SK-N-SH (cell line): ENCODE results near the gene SEBOX. TPM values are rescaled to one million over a fixed set of nuclear protein-coding genes. Genes with fewer than 3 reads are reported as not detected.
A peak's percentile ranks its signal among the peaks of the same experiment; 100 is the strongest.

Source experiments
- CTCF ChIA-PET: fragments of 300-600, 350-600 bp; formaldehyde crosslinking; extraction: SDS; loops from one replicate; lab custom pipeline; 2021; lab: Yijun Ruan, JAX
- POLR2A ChIA-PET: fragments of 350-600 bp; sonication (Branson Sonifier 250); formaldehyde crosslinking; extraction: SDS; loops from one replicate; lab custom pipeline; 2020; ENCODE audit warnings: antibody characterized with exemption, inconsistent platforms; lab: Yijun Ruan, JAX
- DNase-seq: peaks from one replicate; pipeline ENCODE4 v3.0.0; 2012
- H2AFZ ChIP-seq: fragments of 200-600 bp; sonication (generic); 2 replicates; pipeline ENCODE4 v1.8.1; 2016; ENCODE audit warnings: antibody characterized with exemption, mild to moderate bottlenecking, low read depth
- H3F3A ChIP-seq: fragments of 200-600 bp; sonication (generic); replicated peaks from 2 replicates; pipeline ENCODE3; 2016; ENCODE audit warnings: antibody characterized with exemption, mild to moderate bottlenecking; ENCODE audit not compliant: insufficient read depth
- H3K27ac ChIP-seq, 2 experiments: fragments of 200-500 bp in 1 of 2; fragments of 200-600 bp in 1 of 2; sonication (Bioruptor generic) in 1 of 2; sonication (generic), shearing (Covaris generic) in 1 of 2; 2 replicates each; pipeline versions ENCODE4 v1.5.1 to v1.6.1; 2014 to 2016; ENCODE audit warnings: low read depth in 2 of 2, inconsistent platforms in 1 of 2, low read length in 1 of 2, mild to moderate bottlenecking in 1 of 2, mixed read lengths in 1 of 2
- H3K27me3 ChIP-seq: fragments of 200-600 bp; sonication (generic), shearing (Covaris generic); 2 replicates; pipeline ENCODE4 v1.6.1; 2016; ENCODE audit warnings: mixed run types; ENCODE audit not compliant: insufficient read depth
- H3K36me3 ChIP-seq, 2 experiments: fragments of 200-500 bp in 1 of 2; fragments of 200-600 bp in 1 of 2; sonication (Bioruptor generic) in 1 of 2; sonication (generic) in 1 of 2; replicated peaks in 1 of 2; 2 replicates each; pipeline versions ENCODE3 to v1.5.1; 2014 to 2016; ENCODE audit warnings: low read length in 1 of 2, mild to moderate bottlenecking in 1 of 2; ENCODE audit not compliant: insufficient read depth in 2 of 2, control insufficient read depth in 1 of 2
- H3K4me1 ChIP-seq, 2 experiments: fragments of 200-500 bp in 1 of 2; fragments of 200-600 bp in 1 of 2; sonication (Bioruptor generic) in 1 of 2; sonication (generic), shearing (Covaris generic) in 1 of 2; 2 replicates each; pipeline versions ENCODE4 v1.5.1 to v1.6.1; 2014 to 2016; ENCODE audit warnings: low read depth in 1 of 2, low read length in 1 of 2, mixed run types in 1 of 2; ENCODE audit not compliant: insufficient read depth in 2 of 2, control insufficient read depth in 1 of 2
- H3K4me2 ChIP-seq: fragments of 200-600 bp; sonication (generic), shearing (Covaris generic); 2 replicates; pipeline ENCODE4 v1.6.1; 2017; ENCODE audit warnings: mixed run types
- H3K4me3 ChIP-seq, 2 experiments: fragments of 200-500 bp in 1 of 2; fragments of 200-600 bp in 1 of 2; sonication (Bioruptor generic) in 1 of 2; sonication (generic), shearing (Covaris generic) in 1 of 2; 2 replicates each; pipeline versions ENCODE4 v1.5.1 to v1.8.1; 2014 to 2016; ENCODE audit warnings: low read depth in 2 of 2, inconsistent platforms in 1 of 2, low read length in 1 of 2, mild to moderate bottlenecking in 1 of 2, mixed read lengths in 1 of 2, moderate library complexity in 1 of 2
- H3K79me2 ChIP-seq: fragments of 200-600 bp; sonication (generic); 2 replicates; pipeline ENCODE4 v1.8.1; 2017; ENCODE audit warnings: mild to moderate bottlenecking; ENCODE audit not compliant: insufficient read depth
- H3K9ac ChIP-seq: fragments of 200-600 bp; sonication (generic); 2 replicates; pipeline ENCODE4 v1.6.1; 2017; ENCODE audit warnings: mixed run types
- H3K9me2 ChIP-seq: fragments of 200-600 bp; sonication (generic); 2 replicates; pipeline ENCODE4 v1.6.1; 2017; ENCODE audit warnings: mixed run types
- H3K9me3 ChIP-seq: fragments of 200-600 bp; sonication (generic); 2 replicates; pipeline ENCODE4 v1.6.1; 2017; ENCODE audit warnings: mixed run types, mild to moderate bottlenecking, moderate library complexity
- H4K20me1 ChIP-seq: fragments of 200-600 bp; sonication (generic); 2 replicates; pipeline ENCODE4 v1.6.1; 2017; ENCODE audit warnings: mild to moderate bottlenecking, mixed run types; ENCODE audit not compliant: insufficient read depth
- CHD2 ChIP-seq: fragments of 150-350 bp; IDR thresholded peaks from 2 replicates; pipeline ENCODE4 v1.6.1; 2018; ENCODE audit warnings: low read length; ENCODE audit not compliant: partially characterized antibody
- FOSL2 ChIP-seq: IDR thresholded peaks from 2 replicates; pipeline ENCODE4 v1.4.0; 2012; ENCODE audit warnings: low read depth, mild to moderate bottlenecking, moderate library complexity, borderline replicate concordance
- GABPA ChIP-seq: IDR thresholded peaks from 2 replicates; pipeline ENCODE4 v1.4.0; 2012; ENCODE audit warnings: low read depth, mild to moderate bottlenecking
- MAX ChIP-seq: IDR thresholded peaks from 2 replicates; pipeline ENCODE4 v1.4.0; 2012; ENCODE audit warnings: low read depth
- MEF2A ChIP-seq: IDR thresholded peaks from 2 replicates; pipeline ENCODE4 v1.4.0; 2012; ENCODE audit warnings: low read depth, borderline replicate concordance
- NFIC ChIP-seq: IDR thresholded peaks from 2 replicates; pipeline ENCODE4 v1.4.0; 2012; ENCODE audit warnings: borderline replicate concordance
- PBX3 ChIP-seq: IDR thresholded peaks from 2 replicates; pipeline ENCODE4; 2012
- POLR2AphosphoS5 ChIP-seq: IDR thresholded peaks from 2 replicates; pipeline ENCODE4 v1.6.1; 2012; ENCODE audit warnings: low read depth, low read length
- SIN3A ChIP-seq: IDR thresholded peaks from 2 replicates; pipeline ENCODE4 v1.6.1; 2012; ENCODE audit warnings: low read depth, mild to moderate bottlenecking, low read length, moderate library complexity, borderline replicate concordance
- TAF1 ChIP-seq: IDR thresholded peaks from 2 replicates; pipeline ENCODE4 v1.6.1; 2012; ENCODE audit warnings: low read depth, mild to moderate bottlenecking, low read length, moderate library complexity, borderline replicate concordance
- TCF12 ChIP-seq: IDR thresholded peaks from 2 replicates; pipeline ENCODE4 v1.4.0; 2012
- TEAD4 ChIP-seq: IDR thresholded peaks from 2 replicates; pipeline ENCODE4 v1.4.0; 2012; ENCODE audit warnings: mild to moderate bottlenecking, borderline replicate concordance; ENCODE audit not compliant: insufficient read depth
- YY1 ChIP-seq: IDR thresholded peaks from 2 replicates; pipeline ENCODE4 v1.4.0; 2012; ENCODE audit warnings: low read depth, mild to moderate bottlenecking
- WGBS: methylation state at CpG from one replicate; pipeline ENCODE4 v1.1.6; 2017; ENCODE audit warnings: low lambda C conversion rate; 5-methylcytosine and 5-hydroxymethylcytosine counted together
- polyA plus RNA-seq, 3 experiments: library from polyadenylated mRNA; depleted of rRNA; stranded (reverse); fragments of >200 nt; gene quantifications; 2 replicates each; pipeline ENCODE4 v1.2.3, GENCODE V29; 2012
- TF ChIP-seq, protein P1 (sequence below): fragments of 200-600 bp; sonication (generic); IDR thresholded peaks from 2 replicates; pipeline ENCODE4 v1.6.1; 2017; ENCODE audit warnings: antibody characterized with exemption, mild to moderate bottlenecking, moderate library complexity
- TF ChIP-seq, protein P2 (sequence below): fragments of 150-350 bp; IDR thresholded peaks from 2 replicates; pipeline ENCODE4 v1.6.1; 2017; ENCODE audit warnings: antibody characterized with exemption, low read length, low read depth, borderline replicate concordance
- TF ChIP-seq, protein P3 (sequence below): IDR thresholded peaks from 2 replicates; pipeline ENCODE4 v1.4.0; 2012; ENCODE audit warnings: low read depth, borderline replicate concordance

Gene SEBOX
- polyA plus RNA-seq, 1 of the 3 experiments (the other 2 are of a cell fraction): not detected

- Histone ChIP-seq H3K27me3 (no peaks in the 10 kb centered on the region), H2AFZ (peak overlapping the region; percentile 96), H3F3A (peaks cover 7% of the 10 kb centered on the region), H3K4me3 (peak overlapping the region; percentile 60 to 88), H3K36me3 (peaks cover 0 to 27% of the 10 kb centered on the region in 2 experiments), H3K27ac (peak overlapping the region; percentile 16 to 56; a peak in 3 of 4 replicates), H3K9ac (peak overlapping the region; percentile 68), H3K9me2 (no peaks in the 10 kb centered on the region), H3K4me1 (peaks cover 10 to 16% of the 10 kb centered on the region in 2 experiments; a peak in 2 of 4 replicates), H4K20me1 (no peaks in the 10 kb centered on the region), H3K4me2 (peak overlapping the region; percentile 99), H3K9me3 (no peaks in the 10 kb centered on the region), H3K79me2 (no peaks in the 10 kb centered on the region)
- no peak for TF ChIP-seq NFIC
- TF ChIP-seq MAX: no peak
- TF ChIP-seq CHD2: peak; percentile 0
- TF ChIP-seq TEAD4: no peak
- WGBS: 47% methylated on average over 27 of the region's 33 CpGs
- DNase-seq: peak; percentile 73
- CTCF ChIA-PET: interaction anchor here (0.6 to 4.2 kb wide), 8 partner anchors 8 to 136 kb away, joined by 3 to 23 read pairs (median 5); partner anchors contain the start of gene POLDIP2
- POLR2A ChIA-PET: interaction anchor here (0.7 to 2.4 kb wide), 8 partner anchors 9 to 170 kb away, joined by 3 to 11 read pairs (median 4); partner anchors contain the start of genes IFT20, POLDIP2, SARM1 and TNFAIP1
Observed at GRCh38 chr17:28404812-28405570, 40.0 kb upstream of the SEBOX start.

DNA sequence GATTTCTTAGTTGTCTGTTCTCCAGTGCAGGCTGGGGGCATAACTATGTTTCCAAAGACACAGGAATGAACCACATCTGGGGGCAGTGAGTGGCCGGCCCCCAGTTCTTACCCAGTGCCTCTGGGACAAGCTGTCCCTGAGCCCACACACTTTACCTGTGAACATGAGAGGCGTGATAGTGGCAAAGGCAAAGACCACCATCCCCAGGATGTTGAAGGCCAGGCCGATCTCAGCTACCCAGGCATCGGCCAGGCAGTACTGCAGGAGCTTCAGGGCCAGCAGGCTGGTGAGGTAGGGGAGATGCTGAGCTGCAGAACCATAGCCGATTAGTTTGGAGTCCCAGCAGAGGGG, 39.4 kb upstream of the SEBOX start:
- DNase-seq: no peak
- peak overlapping the region; percentile 99 for H3K4me2 ChIP-seq

More for the DNA sequence above, 39.4 kb upstream of the SEBOX start:
- CTCF ChIA-PET: interaction anchor here (0.6 to 2.1 kb wide), 4 partner anchors 12 to 86 kb away, joined by 4 to 6 read pairs (median 5); no protein-coding TSS in a partner anchor
- H3K9me3 ChIP-seq: no peaks in the 10 kb centered on the region
- no peaks in the 10 kb centered on the region for H3K79me2 ChIP-seq
- peaks cover 0 to 29% of the 10 kb centered on the region in 2 experiments for H3K36me3 ChIP-seq
- peaks cover 10 to 16% of the 10 kb centered on the region in 2 experiments; a peak in 2 of 4 replicates for H3K4me1 ChIP-seq
- POLR2A ChIA-PET: interaction anchor here (1.1 to 2.4 kb wide), 2 partner anchors 18 to 24 kb away, joined by 3 to 11 read pairs; no protein-coding TSS in a partner anchor
- H3K9me2 ChIP-seq: no peaks in the 10 kb centered on the region
- peak overlapping the region in 1 of 2 experiments; percentile 56; a peak in 2 of 4 replicates for H3K27ac ChIP-seq
- WGBS: 76% methylated on average over 2 of the region's 5 CpGs
- peaks cover 3% of the 10 kb centered on the region for H3F3A ChIP-seq
- no peak for TF ChIP-seq SIN3A
- TF ChIP-seq MEF2A: no peak
- TF ChIP-seq, protein P1, sequence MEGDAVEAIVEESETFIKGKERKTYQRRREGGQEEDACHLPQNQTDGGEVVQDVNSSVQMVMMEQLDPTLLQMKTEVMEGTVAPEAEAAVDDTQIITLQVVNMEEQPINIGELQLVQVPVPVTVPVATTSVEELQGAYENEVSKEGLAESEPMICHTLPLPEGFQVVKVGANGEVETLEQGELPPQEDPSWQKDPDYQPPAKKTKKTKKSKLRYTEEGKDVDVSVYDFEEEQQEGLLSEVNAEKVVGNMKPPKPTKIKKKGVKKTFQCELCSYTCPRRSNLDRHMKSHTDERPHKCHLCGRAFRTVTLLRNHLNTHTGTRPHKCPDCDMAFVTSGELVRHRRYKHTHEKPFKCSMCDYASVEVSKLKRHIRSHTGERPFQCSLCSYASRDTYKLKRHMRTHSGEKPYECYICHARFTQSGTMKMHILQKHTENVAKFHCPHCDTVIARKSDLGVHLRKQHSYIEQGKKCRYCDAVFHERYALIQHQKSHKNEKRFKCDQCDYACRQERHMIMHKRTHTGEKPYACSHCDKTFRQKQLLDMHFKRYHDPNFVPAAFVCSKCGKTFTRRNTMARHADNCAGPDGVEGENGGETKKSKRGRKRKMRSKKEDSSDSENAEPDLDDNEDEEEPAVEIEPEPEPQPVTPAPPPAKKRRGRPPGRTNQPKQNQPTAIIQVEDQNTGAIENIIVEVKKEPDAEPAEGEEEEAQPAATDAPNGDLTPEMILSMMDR: no peak
- TF ChIP-seq, protein P2, sequence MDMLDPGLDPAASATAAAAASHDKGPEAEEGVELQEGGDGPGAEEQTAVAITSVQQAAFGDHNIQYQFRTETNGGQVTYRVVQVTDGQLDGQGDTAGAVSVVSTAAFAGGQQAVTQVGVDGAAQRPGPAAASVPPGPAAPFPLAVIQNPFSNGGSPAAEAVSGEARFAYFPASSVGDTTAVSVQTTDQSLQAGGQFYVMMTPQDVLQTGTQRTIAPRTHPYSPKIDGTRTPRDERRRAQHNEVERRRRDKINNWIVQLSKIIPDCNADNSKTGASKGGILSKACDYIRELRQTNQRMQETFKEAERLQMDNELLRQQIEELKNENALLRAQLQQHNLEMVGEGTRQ: no peak
- TF ChIP-seq FOSL2: no peak
- no peak for TF ChIP-seq GABPA
- no peak for TF ChIP-seq YY1
- no peak for TF ChIP-seq PBX3
- no peak for TF ChIP-seq TCF12
- TF ChIP-seq TAF1: no peak
- TF ChIP-seq, protein P3, sequence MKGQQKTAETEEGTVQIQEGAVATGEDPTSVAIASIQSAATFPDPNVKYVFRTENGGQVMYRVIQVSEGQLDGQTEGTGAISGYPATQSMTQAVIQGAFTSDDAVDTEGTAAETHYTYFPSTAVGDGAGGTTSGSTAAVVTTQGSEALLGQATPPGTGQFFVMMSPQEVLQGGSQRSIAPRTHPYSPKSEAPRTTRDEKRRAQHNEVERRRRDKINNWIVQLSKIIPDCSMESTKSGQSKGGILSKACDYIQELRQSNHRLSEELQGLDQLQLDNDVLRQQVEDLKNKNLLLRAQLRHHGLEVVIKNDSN: no peak
- no peak for TF ChIP-seq POLR2AphosphoS5
- H2AFZ ChIP-seq: no peak overlapping the region
- H3K9ac ChIP-seq: no peak overlapping the region
- H4K20me1 ChIP-seq: no peaks in the 10 kb centered on the region
- peak overlapping the region in 1 of 2 experiments; percentile 60; a peak in 1 of 4 replicates for H3K4me3 ChIP-seq
- H3K27me3 ChIP-seq: no peaks in the 10 kb centered on the region
